Spleen (tissue), 7 donors: ENCODE results near the gene PSMB9.

Source experiments
- CTCF ChIP-seq, 11 experiments: fragments of 200-600 bp in 7 of 11; fragments of 450-650 bp in 4 of 11; sonication (generic) in 4 of 11; IDR thresholded peaks in 8 of 11; conservative IDR thresholded peaks in 3 of 11; 1 replicate in 7 of 11; 2 replicates in 4 of 11; pipeline versions ENCODE4 v1.4.0 to v1.8.0; 2016 to 2021; ENCODE audit warnings: antibody characterized with exemption in 11 of 11, inconsistent platforms in 4 of 11, mild to moderate bottlenecking in 1 of 11
- POLR2A ChIP-seq, 3 donors: fragments of 450-650 bp; IDR thresholded peaks; one replicate each; pipeline ENCODE4 v1.5.1; 2017; ENCODE audit warnings: antibody characterized with exemption in 3 of 3, mild to moderate bottlenecking in 1 of 3
- POLR2AphosphoS5 ChIP-seq, 3 donors: sonication (generic); formaldehyde crosslinking; IDR thresholded peaks; one replicate each; pipeline ENCODE4 v1.5.1; 2017; ENCODE audit warnings: antibody characterized with exemption in 3 of 3
- donor health status: DM: no; HTN: no; CAD: no; lungs with moderate emphysema.
- donor health status: DM: no; HTN: no; CAD: no.
- donor health status: DM: no; HTN: no; CAD: no.

GRCh38 chr6:32838114-32838958 lies 15.7 kb upstream of the PSMB9 start, which contains the start of gene TAP2:
- peak in 2 of 3 donors; percentile 82 to 83 for TF ChIP-seq POLR2A (IDR thresholded peaks at IDR 0.05)
- peak; percentile 97 to 100 (median 99) for TF ChIP-seq CTCF (IDR thresholded peaks at IDR 0.05 in 8 of 11, conservative IDR thresholded peaks at IDR 0.05 in 3 of 11)
- peak; percentile 95 to 98 (median 98) for TF ChIP-seq POLR2AphosphoS5 (IDR thresholded peaks at IDR 0.05)
